NCI-H82 treated with DMSO at 0.1 percent for 48 hours (cell line): Measurements from ENCODE around the gene CNTNAP2.
"Not testable (repeated sequence)": the region's sequence is repeated elsewhere in the genome, so short reads cannot be mapped to it uniquely, and the experiment has no call there.

ENCODE experiments used
- DNase-seq: peaks from one replicate; lab custom pipeline; 2025; ENCODE audit not compliant: unreplicated experiment; lab: John Stamatoyannopoulos, UW

Gene CNTNAP2

GRCh38 chr7:146865696-146866095 is 749.1 kb downstream of the CNTNAP2 start:
- no peak for DNase-seq

- no peak for DNase-seq
Observed at GRCh38 chr7:146874722-146875121, 758.1 kb downstream of the CNTNAP2 start.

DNA sequence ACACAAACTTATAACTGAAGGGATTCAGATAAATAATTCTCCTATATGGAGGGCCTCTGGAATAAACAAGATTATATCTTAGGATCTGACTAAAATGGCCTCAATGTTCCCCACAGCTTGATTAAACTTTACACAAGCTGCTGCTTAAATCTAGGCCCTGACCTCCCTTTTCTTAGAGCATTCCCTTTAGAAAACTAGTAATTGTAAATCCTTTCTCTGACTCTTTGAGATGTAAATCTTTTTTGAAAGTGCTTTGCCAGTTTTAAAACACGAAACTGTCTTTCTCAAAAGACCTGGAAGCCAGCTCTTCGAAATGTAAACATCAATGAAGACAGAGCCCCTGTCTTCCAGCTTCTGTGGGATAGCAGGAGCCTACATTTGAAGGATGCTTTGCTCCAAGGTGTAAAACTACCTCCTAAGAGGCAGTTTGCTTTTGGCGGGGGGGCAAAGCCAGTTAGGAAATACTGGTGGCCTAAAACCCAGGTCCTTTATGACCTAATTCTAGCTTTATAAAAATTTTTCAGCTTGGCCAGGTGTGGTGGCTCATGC is 758.7 kb downstream of the CNTNAP2 start:
- no peak for DNase-seq

GRCh38 chr7:146875981-146876380 is 759.4 kb downstream of the CNTNAP2 start:
- DNase-seq, result no peak

- DNase-seq, result no peak
Observed at GRCh38 chr7:146876411-146876810, 759.8 kb downstream of the CNTNAP2 start.

DNA sequence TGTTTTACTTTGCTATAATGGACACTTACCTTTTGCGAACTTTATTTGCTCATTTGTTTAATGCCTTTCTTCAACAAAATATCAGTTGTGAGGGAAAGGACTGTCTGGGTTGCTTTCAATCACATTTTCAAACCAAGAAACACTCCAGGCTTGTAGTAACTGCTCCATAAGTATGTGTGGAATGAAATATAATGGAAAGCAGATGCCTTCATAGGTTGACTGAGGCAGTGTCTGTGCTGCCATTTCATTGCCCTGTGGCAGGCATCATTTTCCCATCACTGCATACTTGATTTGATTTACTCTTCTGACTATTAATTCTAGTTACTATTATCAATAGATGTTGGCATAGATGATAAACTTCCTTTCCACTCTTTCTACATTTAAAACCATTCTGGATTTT is 762.3 kb downstream of the CNTNAP2 start:
- no peak for DNase-seq

DNA sequence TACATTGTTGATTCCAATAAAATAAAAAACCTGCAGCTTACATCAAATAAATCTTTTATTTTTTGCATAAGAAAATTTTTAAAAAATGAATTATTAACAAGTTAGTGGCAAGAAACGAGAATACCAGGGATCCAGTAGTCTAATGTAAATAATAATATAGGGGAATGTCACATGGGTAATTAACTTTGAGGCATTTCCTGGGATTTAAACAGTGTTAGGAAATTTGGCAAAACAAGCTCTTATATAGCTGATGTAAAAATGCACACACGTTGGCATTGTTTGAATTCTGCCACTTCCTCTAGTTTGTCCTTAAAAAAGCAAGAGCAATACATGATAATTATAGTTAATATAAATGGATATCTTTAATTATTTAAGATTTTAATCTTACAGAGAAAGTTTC is 768.6 kb downstream of the CNTNAP2 start:
- no peak for DNase-seq

GRCh38 chr7:146889806-146890555 is 773.4 kb downstream of the CNTNAP2 start:
- no peak for DNase-seq

- no peak for DNase-seq
Observed at GRCh38 chr7:146892151-146892550, 775.5 kb downstream of the CNTNAP2 start.

DNA sequence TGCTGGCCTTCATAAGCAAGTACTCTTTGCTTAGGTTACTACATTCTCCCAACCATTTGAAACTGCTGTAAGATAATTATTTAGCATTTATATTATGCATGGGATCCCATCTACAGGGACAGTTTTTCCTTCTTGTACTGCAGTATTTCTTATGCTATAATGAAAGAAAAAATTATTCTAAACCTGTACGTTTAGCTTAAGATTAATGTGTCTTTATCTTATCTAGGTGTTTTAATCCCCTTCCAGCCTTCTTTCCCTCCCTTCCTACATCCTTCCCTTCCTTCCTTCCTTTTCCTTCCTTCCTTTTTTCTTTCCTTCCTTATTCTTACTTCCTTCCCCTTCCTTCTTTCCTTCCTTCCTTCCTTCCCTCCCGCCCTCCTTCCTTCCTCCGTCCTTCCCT is 778.3 kb downstream of the CNTNAP2 start:
- DNase-seq, result no peak

DNA sequence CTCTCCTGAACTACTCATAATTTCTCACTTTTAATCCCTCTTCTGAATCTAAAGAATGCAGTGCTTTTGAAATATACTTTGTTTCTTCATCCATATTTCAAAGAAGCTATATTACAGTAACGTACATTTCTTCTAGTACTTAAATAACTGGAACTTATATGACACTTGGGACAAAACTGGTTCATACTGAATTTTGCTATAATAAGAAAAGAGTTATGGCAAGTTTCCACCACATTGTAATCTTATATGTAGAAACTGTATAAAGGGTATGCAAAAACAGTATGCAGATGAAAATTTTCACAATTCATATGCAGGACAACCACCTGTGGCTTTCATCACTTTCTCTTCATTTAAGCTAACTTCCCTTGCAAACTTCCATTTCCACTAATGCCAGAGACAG is 785.7 kb downstream of the CNTNAP2 start:
- DNase-seq, result no peak

GRCh38 chr7:146902728-146903127 is 786.1 kb downstream of the CNTNAP2 start:
- DNase-seq, result no peak

DNA sequence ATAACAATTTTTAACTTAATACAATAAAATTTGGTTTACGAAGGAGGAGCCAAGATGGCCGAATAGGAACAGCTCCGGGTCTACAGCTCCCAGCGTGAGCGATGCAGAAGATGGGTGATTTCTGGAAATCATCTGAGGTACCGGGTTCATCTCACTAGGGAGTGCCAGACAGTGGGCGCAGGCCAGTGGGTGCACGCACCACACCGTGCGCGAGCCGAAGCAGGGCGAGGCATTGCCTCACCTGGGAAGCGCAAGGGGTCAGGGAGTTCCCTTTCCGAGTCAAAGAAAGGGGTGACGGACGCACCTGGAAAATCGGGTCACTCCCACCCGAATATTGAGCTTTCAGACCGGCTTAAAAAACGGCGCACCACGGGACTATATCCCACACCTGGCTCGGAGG is 789.1 kb downstream of the CNTNAP2 start:
- DNase-seq, result not testable (repeated sequence)

- no peak for DNase-seq
Observed at GRCh38 chr7:146922782-146923181, 806.2 kb downstream of the CNTNAP2 start.

DNA sequence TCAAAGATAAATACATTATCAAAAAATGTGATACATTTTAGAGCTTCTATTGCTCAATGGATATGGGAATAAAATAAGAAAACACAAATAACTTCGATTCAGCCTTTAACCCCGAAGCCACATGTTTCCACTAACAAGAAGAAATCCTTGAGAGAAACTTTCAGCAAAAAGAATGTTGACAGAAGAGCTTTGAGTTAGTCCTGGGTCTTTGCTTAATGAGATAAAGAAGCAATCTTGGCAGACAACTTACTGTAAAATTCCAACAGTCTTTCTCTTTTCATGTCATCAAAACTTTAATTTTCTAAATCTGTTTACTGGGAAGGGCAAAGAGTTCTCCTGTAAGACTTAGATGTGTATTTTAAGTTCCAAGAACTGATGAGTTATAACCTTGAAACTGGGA is 810.2 kb downstream of the CNTNAP2 start:
- DNase-seq, result no peak

DNA sequence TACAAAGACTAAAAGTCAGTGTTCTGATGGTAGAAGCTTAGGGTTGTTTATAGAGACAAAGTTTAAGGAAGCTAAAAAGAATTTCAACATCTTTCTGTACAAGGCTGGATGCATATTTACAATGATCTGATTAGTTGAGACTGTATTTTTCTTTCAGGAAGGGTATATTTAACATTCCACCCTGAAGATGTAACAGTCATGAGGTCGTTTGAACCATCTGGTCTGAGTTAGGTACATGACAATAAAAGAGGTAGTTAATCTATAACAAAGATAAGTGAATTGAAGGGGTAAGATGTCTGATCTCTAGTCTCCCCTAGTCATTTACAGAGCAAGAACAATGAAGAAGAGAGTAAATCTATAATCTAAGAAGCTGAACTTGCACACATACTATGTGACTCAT is 821.2 kb downstream of the CNTNAP2 start:
- DNase-seq, result no peak

- no peak for DNase-seq
Observed at GRCh38 chr7:146943483-146943882, 826.9 kb downstream of the CNTNAP2 start.

DNA sequence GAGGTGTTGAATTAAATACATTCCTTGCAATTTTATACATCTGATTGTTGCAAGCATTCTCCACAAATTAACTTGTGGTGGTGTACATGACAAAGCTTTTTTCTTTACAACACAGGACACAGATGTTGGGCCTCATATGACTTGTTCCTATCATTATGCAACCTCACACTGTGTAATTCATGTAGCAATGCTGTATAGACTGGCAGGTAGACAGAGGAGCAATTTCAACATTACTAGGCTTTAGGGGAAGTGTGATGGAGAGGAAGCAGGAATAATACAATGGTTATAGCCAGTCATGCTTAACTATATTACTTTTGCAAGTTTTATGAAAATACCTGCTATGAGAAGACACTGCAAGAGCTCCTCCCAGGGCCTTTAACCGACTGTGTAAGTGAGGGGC is 832.1 kb downstream of the CNTNAP2 start:
- no peak for DNase-seq

DNA sequence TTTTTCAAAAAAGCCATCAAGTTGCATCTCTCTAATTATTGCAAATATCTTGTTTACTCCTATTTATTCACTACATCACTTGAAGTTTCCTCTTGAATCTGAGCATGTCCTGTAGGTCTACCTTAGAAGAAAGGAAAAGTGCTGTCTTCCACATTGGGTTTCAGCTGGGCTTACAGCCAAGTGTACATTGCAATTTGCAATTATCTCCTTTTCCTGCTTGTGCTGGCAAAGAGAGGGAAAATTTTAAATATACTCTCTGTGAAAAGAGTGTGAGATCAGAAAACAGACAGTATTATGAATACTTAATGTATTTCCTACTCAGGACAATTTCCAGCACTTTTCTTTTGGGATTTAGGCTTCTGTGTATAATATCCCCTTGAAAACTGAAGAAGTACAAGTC is 839.7 kb downstream of the CNTNAP2 start:
- no peak for DNase-seq

- DNase-seq, result no peak
Observed at GRCh38 chr7:146956853-146957252, 840.3 kb downstream of the CNTNAP2 start.

GRCh38 chr7:146960773-146961391 is 844.3 kb downstream of the CNTNAP2 start:
- no peak for DNase-seq

DNA sequence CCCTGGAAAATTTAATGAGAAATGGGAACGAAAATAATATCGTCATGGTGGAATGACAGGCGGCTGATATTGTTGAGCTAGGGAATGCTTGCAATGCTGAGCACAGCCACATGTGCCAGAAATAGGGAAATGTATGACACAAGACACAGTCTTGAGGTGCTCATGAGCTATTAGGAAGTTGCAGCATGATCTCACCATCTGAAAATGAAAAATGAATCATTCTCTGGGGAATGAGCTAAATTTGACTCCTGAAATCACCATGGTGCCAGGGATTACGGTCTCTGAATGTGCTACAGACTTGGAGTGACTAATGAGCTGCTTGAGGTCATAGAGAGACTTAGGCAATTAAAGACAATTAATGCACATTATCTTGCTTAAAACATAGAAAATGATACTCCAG is 845.0 kb downstream of the CNTNAP2 start:
- DNase-seq, result no peak

- no peak for DNase-seq
Observed at GRCh38 chr7:146966274-146966673, 849.7 kb downstream of the CNTNAP2 start.
